NCI-H2196 treated with DMSO at 0.1 percent for 48 hours (cell line): ENCODE results near the gene TM4SF18.

ENCODE experiments used
- DNase-seq: peaks from one replicate; lab custom pipeline; 2025; ENCODE audit not compliant: unreplicated experiment; lab: John Stamatoyannopoulos, UW

The TM4SF18 gene

DNA sequence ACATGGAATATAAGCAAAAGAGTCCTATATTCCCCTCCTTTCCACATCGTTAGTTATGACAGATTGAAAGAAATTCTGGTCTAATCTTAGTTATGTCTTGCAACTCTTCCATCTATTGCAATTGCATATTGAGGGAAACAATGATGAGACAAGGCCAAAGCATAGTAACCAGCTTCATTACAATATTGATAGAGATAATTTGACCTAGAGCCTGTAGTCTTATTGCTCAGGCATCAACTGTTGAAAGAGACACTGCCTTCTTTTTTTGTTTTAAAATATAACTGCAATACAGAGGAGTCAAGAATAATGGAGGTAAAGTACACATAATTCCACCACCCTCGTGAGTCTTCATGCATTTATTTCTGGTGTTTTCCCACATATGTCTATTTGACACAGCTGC, 2.0 kb downstream of the TM4SF18 start:
- no peak for DNase-seq

DNA sequence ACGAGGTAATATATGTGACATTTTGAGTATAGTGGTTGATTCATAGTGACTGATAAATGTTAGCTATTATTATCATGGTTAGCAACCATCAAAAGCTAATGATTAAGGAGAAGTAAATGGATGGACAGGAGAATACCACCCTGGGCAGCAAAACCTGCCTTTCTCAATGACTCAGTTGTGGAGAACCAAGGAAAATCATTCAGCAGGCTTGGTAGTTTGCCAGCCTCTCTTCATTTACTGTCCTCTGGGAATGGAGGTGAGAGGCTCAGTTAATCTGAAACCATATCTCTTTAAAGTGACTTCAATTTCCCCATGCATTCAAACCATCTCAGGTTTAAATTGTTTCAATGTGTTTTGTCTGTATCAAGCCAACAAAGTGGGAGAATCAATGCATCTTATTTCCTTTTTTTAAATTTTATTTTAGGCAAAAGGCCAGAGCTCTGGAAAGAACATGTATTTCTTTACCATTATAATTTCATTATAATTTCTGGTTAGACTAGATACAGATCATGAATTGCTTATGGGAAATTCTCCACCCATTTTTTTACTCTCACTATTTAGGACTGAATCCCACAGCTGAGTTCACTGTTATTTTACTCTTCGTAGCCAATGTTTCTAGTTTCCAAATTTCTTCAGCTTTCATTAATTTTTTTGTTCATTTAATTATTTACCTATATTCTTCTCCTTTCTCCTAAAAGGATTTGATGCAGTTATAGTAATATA, 2.7 kb downstream of the TM4SF18 start:
- no peak for DNase-seq

DNA sequence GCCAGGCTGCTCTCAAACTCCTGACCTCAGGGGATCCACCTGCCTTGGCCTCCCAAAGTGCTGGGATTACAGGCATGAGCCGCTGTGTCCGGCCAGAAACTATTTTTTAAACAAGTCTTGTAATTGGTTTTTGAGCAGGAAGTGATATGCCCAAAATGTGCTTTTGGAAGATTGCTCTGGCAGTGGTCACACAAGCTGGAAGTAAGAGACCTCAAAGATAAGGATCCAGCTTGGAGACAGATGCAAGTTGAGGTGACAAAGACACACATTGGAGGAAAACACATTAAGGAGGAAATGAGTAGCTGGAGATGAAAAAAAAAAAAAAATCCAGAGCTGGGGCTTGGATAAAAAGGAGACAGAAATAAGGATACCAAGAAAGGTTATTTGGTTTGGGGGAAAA, 6.3 kb downstream of the TM4SF18 start:
- DNase-seq, result no peak

- DNase-seq, result no peak
Observed at GRCh38 chr3:149325581-149325980, 7.9 kb downstream of the TM4SF18 start.

- no peak for DNase-seq
Observed at GRCh38 chr3:149324332-149324731, 9.1 kb downstream of the TM4SF18 start.

DNA sequence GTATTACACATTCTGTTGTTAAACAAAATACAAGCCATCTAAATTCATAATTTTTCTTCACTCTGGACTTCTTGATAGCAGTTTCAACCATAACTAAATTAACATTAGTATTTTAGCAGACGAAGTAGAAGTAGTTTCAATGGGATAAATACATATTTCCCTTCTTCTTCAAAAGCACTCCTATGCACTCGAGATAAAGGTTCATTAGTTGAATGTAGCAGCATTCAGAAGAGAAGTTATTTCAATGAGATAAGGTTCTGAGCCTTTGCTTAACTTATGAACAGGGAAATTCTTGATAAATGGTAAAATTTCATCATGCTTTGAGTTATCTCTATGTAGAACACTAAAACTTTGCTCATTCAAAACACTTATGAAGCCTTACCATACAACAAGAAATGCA, 11.8 kb downstream of the TM4SF18 start:
- no peak for DNase-seq

- no peak for DNase-seq
Observed at GRCh38 chr3:149321136-149321535, 12.3 kb downstream of the TM4SF18 start.

DNA sequence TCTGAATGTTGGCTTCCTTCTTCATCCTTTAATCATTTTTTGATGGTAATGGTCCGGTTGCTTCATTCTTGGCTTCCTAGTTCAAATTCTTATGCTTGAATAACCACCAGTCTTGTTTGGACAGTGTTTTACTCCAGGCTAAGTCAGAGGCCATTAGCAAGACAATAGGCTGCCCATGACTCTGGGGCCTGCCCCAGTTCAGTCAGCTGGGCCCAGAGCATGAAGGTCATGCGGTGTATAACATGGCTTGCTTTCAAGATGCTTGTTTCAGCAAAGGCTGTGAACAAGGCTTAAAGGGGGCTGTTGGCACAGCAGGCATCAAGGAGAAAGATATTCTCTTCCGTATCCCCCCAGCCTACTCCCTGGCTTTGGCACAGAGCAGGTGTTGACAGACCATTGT, 13.7 kb downstream of the TM4SF18 start:
- DNase-seq, result no peak

- no peak for DNase-seq
Observed at GRCh38 chr3:149317072-149317471, 16.4 kb downstream of the TM4SF18 start.

DNA sequence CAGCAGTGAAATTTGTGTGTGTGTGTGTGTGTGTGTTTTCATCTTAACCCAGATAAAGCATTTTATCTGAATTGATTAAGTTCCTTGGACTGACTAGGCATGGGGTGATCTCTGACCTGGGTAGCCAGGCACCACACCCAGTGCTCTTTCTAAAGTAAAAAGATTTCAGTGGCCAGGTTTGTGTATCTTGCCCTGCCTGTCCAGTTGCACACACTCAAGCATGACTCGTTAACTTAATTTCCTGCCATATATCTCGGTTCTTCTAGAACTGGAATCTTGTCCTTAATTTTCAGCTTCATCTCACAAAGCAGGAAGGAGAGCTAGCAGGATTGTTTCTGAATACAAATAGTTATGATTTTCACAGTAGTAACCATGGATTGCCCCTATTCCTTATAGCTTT, 17.0 kb downstream of the TM4SF18 start:
- DNase-seq, result no peak

- DNase-seq, result no peak
Observed at GRCh38 chr3:149315694-149316093, 17.7 kb downstream of the TM4SF18 start.

DNA sequence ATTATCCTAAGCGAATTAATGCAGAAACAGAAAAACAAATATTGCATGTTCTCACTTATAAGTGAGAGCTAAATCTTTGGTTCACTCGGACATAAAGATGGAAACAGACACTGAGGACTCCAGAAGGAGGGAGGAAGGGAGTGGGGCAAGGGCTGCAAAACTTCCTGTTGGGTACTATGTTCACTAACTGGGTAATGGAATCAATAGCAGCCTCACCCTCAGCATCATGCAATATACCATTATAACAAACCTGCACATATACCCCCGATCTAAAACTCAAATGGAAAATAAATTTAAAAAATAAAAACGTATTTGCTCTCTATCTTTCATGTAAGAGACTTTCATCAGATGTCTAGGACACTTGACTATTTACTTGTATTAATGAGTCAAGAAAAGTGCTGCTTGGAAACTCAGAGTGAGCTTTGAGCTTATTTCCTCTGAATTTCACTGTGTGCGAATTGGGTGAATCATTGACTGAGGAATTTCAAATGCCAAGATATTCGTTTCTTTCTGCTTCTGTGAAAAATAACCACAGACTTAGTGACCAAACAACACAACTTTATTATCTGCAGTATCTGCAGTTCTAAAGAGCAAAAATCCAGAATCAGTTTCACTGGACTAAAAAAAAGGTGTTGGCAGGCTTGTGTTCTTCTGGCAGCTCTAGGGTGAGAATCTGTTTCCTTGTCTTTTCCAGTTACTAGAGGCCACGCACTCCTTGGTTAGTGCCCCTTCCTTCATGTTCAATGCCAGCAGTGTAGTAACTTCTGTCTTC, 18.4 kb downstream of the TM4SF18 start:
- no peak for DNase-seq

GRCh38 chr3:149313542-149313941, 19.9 kb downstream of the TM4SF18 start:
- no peak for DNase-seq

- peak; percentile 26 for DNase-seq
Observed at GRCh38 chr3:149310796-149311534, 22.5 kb downstream of the TM4SF18 start.

- DNase-seq, result no peak
Observed at GRCh38 chr3:149307435-149307783, 26.0 kb downstream of the TM4SF18 start.

DNA sequence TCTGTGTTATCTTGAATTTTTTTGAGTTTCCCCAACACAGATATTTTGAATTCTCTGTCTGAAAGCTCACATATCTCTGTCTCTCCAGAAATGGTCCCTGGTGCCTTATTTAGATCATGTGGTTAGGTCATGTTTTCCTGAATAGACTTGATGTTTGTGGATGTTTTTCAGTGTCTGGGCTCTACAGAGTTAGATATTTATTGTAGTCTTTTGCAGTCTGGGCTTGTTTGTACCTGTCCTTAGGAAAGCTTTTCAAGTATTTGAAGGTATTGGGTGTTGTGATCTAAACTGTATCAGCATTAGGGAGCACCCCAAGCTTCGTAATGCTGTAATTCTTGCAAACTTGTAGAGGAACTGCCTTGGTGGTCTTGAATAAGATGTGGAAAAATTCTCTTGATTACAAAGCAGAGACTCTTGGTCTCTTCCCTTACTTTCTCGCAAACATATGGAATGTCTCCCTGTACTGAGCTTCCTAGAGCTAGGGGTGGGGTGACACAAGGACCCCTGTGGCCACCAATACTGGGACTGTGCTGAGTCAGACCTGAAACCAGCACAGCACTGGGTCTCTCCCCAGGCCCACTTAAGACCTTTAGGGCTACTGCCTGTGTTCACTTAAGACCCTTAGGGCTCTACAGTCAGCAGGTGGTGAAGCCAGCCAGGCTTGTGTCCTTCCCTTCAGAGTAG, 26.5 kb downstream of the TM4SF18 start:
- no peak for DNase-seq

- DNase-seq, result no peak
Observed at GRCh38 chr3:149305376-149305775, 28.1 kb downstream of the TM4SF18 start.

- peak; percentile 39 for DNase-seq
Observed at GRCh38 chr3:149299938-149300801, 33.3 kb downstream of the TM4SF18 start.

- no peak for DNase-seq
Observed at GRCh38 chr3:149296972-149297371, 36.5 kb downstream of the TM4SF18 start.

DNA sequence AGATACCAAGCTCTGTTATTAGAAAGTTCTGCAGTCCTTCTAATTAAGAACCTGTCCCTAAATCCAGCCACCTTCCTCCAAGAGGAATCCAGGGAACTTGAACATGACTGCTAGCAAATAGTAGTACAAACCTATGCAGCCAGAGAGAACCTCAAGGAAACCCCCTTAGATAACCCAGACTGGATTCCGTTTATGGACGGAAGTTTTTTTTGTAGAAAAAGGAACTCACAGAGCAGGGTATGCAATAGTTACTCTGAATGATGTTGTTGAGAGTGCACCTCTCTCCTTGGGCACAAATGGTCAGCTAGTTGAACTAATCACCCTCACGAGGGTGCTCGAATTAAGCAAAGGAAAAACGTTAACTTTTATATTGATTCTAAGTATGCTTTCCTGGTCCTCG, 40.8 kb downstream of the TM4SF18 start:
- no peak for DNase-seq
